Mesendoderm (in vitro differentiated cells): ENCODE results near the gene HAUS3.

Source experiments
- DNase-seq: peaks from one replicate; pipeline ENCODE4 v3.0.0; 2013
- H2AK5ac ChIP-seq: 2 replicates; pipeline ENCODE4 v1.6.1; 2013; ENCODE audit warnings: low read length, inconsistent platforms
- H2BK120ac ChIP-seq: 2 replicates; pipeline ENCODE4 v1.6.1; 2013; ENCODE audit warnings: low read depth, mild to moderate bottlenecking, low read length, moderate library complexity, mixed read lengths
- H2BK15ac ChIP-seq: replicated peaks from 2 replicates; pipeline ENCODE4 v1.6.1; 2013; ENCODE audit warnings: low read depth, mild to moderate bottlenecking, moderate library complexity
- H2BK5ac ChIP-seq: 2 replicates; pipeline ENCODE4 v1.6.1; 2013; ENCODE audit warnings: low read length, inconsistent platforms
- H3K18ac ChIP-seq: 2 replicates; pipeline ENCODE4 v1.6.1; 2013; ENCODE audit warnings: mild to moderate bottlenecking, low read length, mixed read lengths
- H3K23ac ChIP-seq: one replicate; pipeline ENCODE4 v1.6.1; 2013; ENCODE audit warnings: low read length
- H3K27ac ChIP-seq: 2 replicates; pipeline ENCODE4 v1.5.1; 2013; ENCODE audit warnings: low read depth, mild to moderate bottlenecking, inconsistent platforms, low read length, moderate library complexity
- H3K27me3 ChIP-seq: 2 replicates; pipeline ENCODE4 v1.6.1; 2013; ENCODE audit warnings: low read length, control low read depth, mild to moderate bottlenecking, inconsistent platforms; ENCODE audit not compliant: insufficient read depth, poor library complexity
- H3K36me3 ChIP-seq: 2 replicates; pipeline ENCODE4 v1.6.1; 2013; ENCODE audit warnings: low read length, inconsistent platforms; ENCODE audit not compliant: control insufficient read depth, insufficient read depth
- H3K4ac ChIP-seq: one replicate; pipeline ENCODE4 v1.6.1; 2013; ENCODE audit warnings: low read depth, mild to moderate bottlenecking, low read length, moderate library complexity
- H3K4me1 ChIP-seq: 2 replicates; pipeline ENCODE4 v1.6.1; 2013; ENCODE audit warnings: low read depth, low read length, inconsistent platforms; ENCODE audit not compliant: control insufficient read depth
- H3K4me2 ChIP-seq: 2 replicates; pipeline ENCODE4 v1.6.1; 2013; ENCODE audit warnings: low read length
- H3K4me3 ChIP-seq: 2 replicates; pipeline ENCODE4 v1.5.1; 2013; ENCODE audit warnings: mild to moderate bottlenecking, low read length
- H3K56ac ChIP-seq: one replicate; pipeline ENCODE4 v1.6.1; 2013; ENCODE audit warnings: low read length
- H3K79me1 ChIP-seq: 2 replicates; pipeline ENCODE4 v1.6.1; 2013; ENCODE audit warnings: low read length, inconsistent platforms
- H3K79me2 ChIP-seq: 2 replicates; pipeline ENCODE4 v1.6.1; 2013; ENCODE audit warnings: mild to moderate bottlenecking, low read length; ENCODE audit not compliant: control insufficient read depth, insufficient read depth
- H3K9ac ChIP-seq: 2 replicates; pipeline ENCODE4 v1.6.1; 2013; ENCODE audit warnings: low read length, inconsistent platforms
- H4K5ac ChIP-seq: one replicate; pipeline ENCODE4 v1.6.1; 2013; ENCODE audit warnings: low read length
- H4K8ac ChIP-seq: one replicate; pipeline ENCODE4 v1.6.1; 2013; ENCODE audit warnings: low read depth, mild to moderate bottlenecking, control low read depth, low read length, moderate library complexity
- WGBS: extraction: QIAGEN DNeasy Blood & Tissue Kit; methylation state at CpG from one replicate; pipeline ENCODE4 v1.1.7; 2013; ENCODE audit warnings: low lambda C conversion rate, missing lambda C conversion rate; ENCODE audit not compliant: insufficient coverage; ENCODE audit errors: extremely low coverage; 5-methylcytosine and 5-hydroxymethylcytosine counted together

HAUS3 gene

DNA sequence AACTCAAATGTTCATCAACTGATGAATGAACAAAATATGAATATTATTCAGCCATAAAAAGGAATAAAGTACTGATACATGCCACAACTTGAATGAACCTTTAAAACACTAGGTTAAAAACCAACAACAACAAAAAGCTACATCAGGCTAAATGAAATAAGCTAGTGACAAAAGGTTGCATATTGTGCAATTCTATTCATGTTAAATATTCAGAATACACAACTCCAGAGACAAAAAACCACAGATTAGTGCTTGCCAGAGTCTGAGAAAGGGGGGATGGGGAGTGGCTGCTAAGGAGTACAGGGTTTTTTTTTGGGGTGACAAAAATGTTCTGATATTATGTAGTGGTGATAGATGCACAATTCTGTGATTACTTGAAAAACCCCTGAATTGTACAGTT, 58.5 kb downstream of the HAUS3 start:
- H3K27me3 ChIP-seq, result no peaks in the 10 kb centered on the region

DNA sequence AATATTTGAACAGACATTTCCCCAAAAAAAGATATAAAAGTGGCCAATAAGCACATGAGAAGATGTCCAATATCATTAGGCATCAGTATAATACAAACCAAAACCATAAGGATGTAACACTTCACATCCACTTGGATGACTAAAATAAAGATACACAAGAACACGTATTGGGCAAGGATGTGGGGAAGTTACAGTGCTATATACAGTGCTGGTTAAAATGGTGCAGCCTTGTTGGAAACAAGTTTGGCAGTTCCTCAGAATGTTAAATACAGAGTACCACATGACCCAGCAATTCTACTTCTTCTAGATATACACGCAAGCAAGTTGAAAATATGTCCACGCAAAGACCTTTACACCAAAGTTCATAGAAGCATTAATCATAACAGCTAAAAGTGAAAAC, 58.9 kb downstream of the HAUS3 start:
- Histone ChIP-seq H3K9ac (no peak overlapping the region), H3K79me2 (no peaks in the 10 kb centered on the region), H2BK5ac (no peak overlapping the region), H3K23ac (no peak overlapping the region), H2BK120ac (no peak overlapping the region), H3K56ac (no peak overlapping the region), H3K4me1 (no peaks in the 10 kb centered on the region), H3K4ac (no peak overlapping the region), H3K18ac (no peak overlapping the region), H4K8ac (no peak overlapping the region), H2AK5ac (no peak overlapping the region), H2BK15ac (no peak overlapping the region), H3K36me3 (no peaks in the 10 kb centered on the region), H3K4me3 (no peak overlapping the region), H4K5ac (no peak overlapping the region), H3K27ac (no peak overlapping the region), H3K79me1 (no peaks in the 10 kb centered on the region), H3K4me2 (no peak overlapping the region), H3K27me3 (no peaks in the 10 kb centered on the region)
- no CpG with 5 or more reads among the region's 3 CpGs for WGBS
- no peak for DNase-seq

More for the DNA sequence above, 58.5 kb downstream of the HAUS3 start:
- H3K9ac ChIP-seq, result no peak overlapping the region
- H2BK15ac ChIP-seq, result no peak overlapping the region
- no peak overlapping the region for H3K4me3 ChIP-seq
- no peaks in the 10 kb centered on the region for H3K79me1 ChIP-seq
- H3K18ac ChIP-seq, result no peak overlapping the region
- H2BK120ac ChIP-seq, result no peak overlapping the region
- no peaks in the 10 kb centered on the region for H3K36me3 ChIP-seq
- H3K4ac ChIP-seq, result no peak overlapping the region
- no peak overlapping the region for H3K56ac ChIP-seq
- H2BK5ac ChIP-seq, result no peak overlapping the region
- no peak overlapping the region for H2AK5ac ChIP-seq
- no peak overlapping the region for H3K23ac ChIP-seq
- no peaks in the 10 kb centered on the region for H3K79me2 ChIP-seq
- no peak overlapping the region for H3K27ac ChIP-seq
- H3K4me2 ChIP-seq, result no peak overlapping the region
- no peaks in the 10 kb centered on the region for H3K4me1 ChIP-seq
- H4K8ac ChIP-seq, result no peak overlapping the region
- H4K5ac ChIP-seq, result no peak overlapping the region
- DNase-seq, result no peak

DNA sequence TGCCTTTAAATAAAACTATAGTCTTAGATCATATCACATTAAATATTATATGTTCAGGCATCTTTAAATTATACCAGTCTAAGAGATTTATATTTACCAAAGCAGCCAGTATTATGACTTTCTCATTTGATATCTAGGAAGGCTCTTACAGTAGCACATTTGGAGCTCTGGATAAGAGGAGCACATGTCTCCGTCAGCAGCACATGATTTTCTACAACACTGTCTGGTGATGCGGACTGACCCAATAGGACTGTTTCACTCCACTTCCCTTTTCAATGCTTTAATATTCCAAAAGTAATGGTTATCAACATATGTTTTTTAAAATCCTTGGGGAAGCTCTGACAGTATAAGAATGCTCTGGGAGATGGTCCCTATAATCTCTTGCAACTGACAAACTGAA, 61.5 kb downstream of the HAUS3 start:
- no peak overlapping the region for H3K18ac ChIP-seq
- no peak overlapping the region for H2BK5ac ChIP-seq
- H3K4ac ChIP-seq, result no peak overlapping the region
- H3K56ac ChIP-seq, result no peak overlapping the region
- H2BK120ac ChIP-seq, result no peak overlapping the region
- H4K8ac ChIP-seq, result no peak overlapping the region
- no peaks in the 10 kb centered on the region for H3K79me1 ChIP-seq
- DNase-seq, result no peak
- no peak overlapping the region for H3K23ac ChIP-seq
- no peak overlapping the region for H3K4me2 ChIP-seq
- no peak overlapping the region for H2AK5ac ChIP-seq
- no peak overlapping the region for H3K9ac ChIP-seq
- WGBS, result no CpG with 5 or more reads among the region's 2 CpGs
- no peaks in the 10 kb centered on the region for H3K79me2 ChIP-seq
- H3K27me3 ChIP-seq, result no peaks in the 10 kb centered on the region
- no peak overlapping the region for H2BK15ac ChIP-seq
- H3K4me1 ChIP-seq, result no peaks in the 10 kb centered on the region
- H3K27ac ChIP-seq, result no peak overlapping the region
- no peaks in the 10 kb centered on the region for H3K36me3 ChIP-seq
- H4K5ac ChIP-seq, result no peak overlapping the region
- no peak overlapping the region for H3K4me3 ChIP-seq

DNA sequence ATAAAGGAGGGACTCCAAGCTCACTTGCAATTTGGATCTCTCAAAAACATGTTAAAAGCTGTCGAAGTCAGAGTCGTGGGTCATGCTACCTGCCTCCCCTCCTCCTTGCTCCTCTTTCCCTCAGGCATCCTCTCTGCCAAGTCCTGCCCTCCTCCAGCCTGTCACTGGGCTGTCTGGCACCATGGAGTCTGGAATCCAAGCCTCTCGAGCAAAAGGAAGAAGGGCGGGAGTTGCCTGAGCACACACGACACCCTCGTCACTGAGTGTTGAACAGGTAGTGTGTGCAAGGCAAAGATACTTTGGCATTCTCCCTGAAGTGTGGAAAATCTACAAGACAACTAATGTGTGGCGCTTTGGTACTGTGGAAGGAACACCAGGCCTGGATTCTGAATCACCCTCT, 62.2 kb downstream of the HAUS3 start:
- Histone ChIP-seq H3K27me3 (no peaks in the 10 kb centered on the region), H3K79me2 (no peaks in the 10 kb centered on the region), H3K27ac (no peak overlapping the region), H2BK5ac (no peak overlapping the region), H3K36me3 (no peaks in the 10 kb centered on the region), H3K23ac (no peak overlapping the region), H3K56ac (no peak overlapping the region), H3K4me2 (no peak overlapping the region), H2AK5ac (no peak overlapping the region), H3K9ac (no peak overlapping the region), H3K4me1 (no peaks in the 10 kb centered on the region), H3K4ac (no peak overlapping the region), H3K18ac (no peak overlapping the region), H3K4me3 (no peak overlapping the region), H2BK120ac (no peak overlapping the region), H4K5ac (no peak overlapping the region), H4K8ac (no peak overlapping the region), H3K79me1 (no peaks in the 10 kb centered on the region), H2BK15ac (no peak overlapping the region)
- WGBS, result no CpG with 5 or more reads among the region's 7 CpGs
- DNase-seq, result no peak

DNA sequence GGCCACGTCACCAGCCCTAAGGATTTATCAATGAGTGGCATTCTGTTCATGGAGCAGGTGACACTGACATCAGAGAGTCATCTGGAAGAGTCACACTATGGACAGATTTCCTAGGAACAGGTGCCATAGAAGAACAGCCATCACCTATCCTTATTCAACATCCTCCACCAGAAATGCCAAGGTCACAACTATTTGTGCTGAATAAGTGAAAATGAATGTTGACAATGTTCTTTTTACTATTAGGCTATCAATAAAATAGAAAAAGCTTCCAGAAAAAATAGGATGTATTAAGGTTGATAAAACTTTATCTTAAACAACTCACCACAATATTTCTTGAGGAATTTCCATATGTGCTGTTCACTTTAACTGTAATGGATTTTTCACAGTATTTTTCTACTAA, 62.9 kb downstream of the HAUS3 start:
- no CpG with 5 or more reads among the region's 1 CpG for WGBS

More for the DNA sequence above, 62.9 kb downstream of the HAUS3 start:
- no peak overlapping the region for H3K9ac ChIP-seq
- no peak overlapping the region for H3K4me3 ChIP-seq
- no peak for DNase-seq
- no peak overlapping the region for H2BK5ac ChIP-seq
- H3K79me2 ChIP-seq, result no peaks in the 10 kb centered on the region
- no peak overlapping the region for H3K18ac ChIP-seq
- H3K23ac ChIP-seq, result no peak overlapping the region
- no peak overlapping the region for H4K5ac ChIP-seq
- no peak overlapping the region for H3K56ac ChIP-seq
- no peaks in the 10 kb centered on the region for H3K27me3 ChIP-seq
- no peak overlapping the region for H4K8ac ChIP-seq
- H2AK5ac ChIP-seq, result no peak overlapping the region
- H3K36me3 ChIP-seq, result no peaks in the 10 kb centered on the region
- H2BK15ac ChIP-seq, result no peak overlapping the region
- no peak overlapping the region for H2BK120ac ChIP-seq
- no peak overlapping the region for H3K4ac ChIP-seq
- H3K27ac ChIP-seq, result no peak overlapping the region
- H3K4me1 ChIP-seq, result no peaks in the 10 kb centered on the region
- no peak overlapping the region for H3K4me2 ChIP-seq
- no peaks in the 10 kb centered on the region for H3K79me1 ChIP-seq
